Measurements from ENCODE around the gene YPEL5. TPM values are rescaled to one million over a fixed set of nuclear protein-coding genes. Genes with fewer than 3 reads are reported as not detected.

The YPEL5 gene
- total and polyA plus RNA-seq, 10 of the 15 experiments (the other 5 are each of a cell fraction or from before 2014, with no cell fraction given) = 18.8 to 47.3 (median 21.7) TPM

GRCh38 chr2:30179536-30179935, 32.7 kb downstream of the YPEL5 start:
- no peaks in the 10 kb centered on the region for H3K36me3 ChIP-seq (ENCODE audit: control insufficient read depth in 2 of 2, insufficient read depth in 2 of 2, low read length in 1 of 2)
- POLR2A ChIA-PET = no interaction called here
- no peak for TF ChIP-seq MYB (IDR thresholded peaks at IDR 0.05; ENCODE audit: borderline replicate concordance, low read depth, low read length)
- TF ChIP-seq PAX5 (IDR thresholded peaks at IDR 0.05; ENCODE audit: borderline replicate concordance, low read depth, low read length) = no peak
- no peak for TF ChIP-seq ZBTB4 (CRISPR knock-in tag; IDR thresholded peaks at IDR 0.05)
- TF ChIP-seq ZBED1 (IDR thresholded peaks at IDR 0.05; ENCODE audit: borderline replicate concordance) = no peak
- TF ChIP-seq NRF1 (conservative IDR thresholded peaks at IDR 0.05; ENCODE audit: low read depth, low read length) = no peak
- no peak for TF ChIP-seq NFYA (IDR thresholded peaks at IDR 0.05; ENCODE audit: borderline replicate concordance, low read depth, low read length)
- no peak for TF ChIP-seq RAD21 (IDR thresholded peaks at IDR 0.05; ENCODE audit: insufficient read depth, low read depth, low read length)
- TF ChIP-seq SUZ12 (IDR thresholded peaks at IDR 0.05; ENCODE audit: unreplicated experiment) = no peak
- TF ChIP-seq NKRF (conservative IDR thresholded peaks at IDR 0.05) = no peak
- no peak for TF ChIP-seq HSF1 (IDR thresholded peaks at IDR 0.05; ENCODE audit: low read depth, low read length)
- in situ Hi-C loops (cut with MboI) = no loop called here
- H3K4me1 ChIP-seq (ENCODE audit: control insufficient read depth, insufficient read depth, low read length) = no peaks in the 10 kb centered on the region
- SMC1A ChIA-PET (ENCODE audit: uncharacterized antibody, unreplicated experiment) = interaction anchor here (1.1 kb wide), 1 partner anchor 486 kb away, joined by 4 read pairs; no protein-coding TSS in a partner anchor
- no TSS peak for BruUV-seq (replicated peaks)
- H3K4me2 ChIP-seq (ENCODE audit: control insufficient read depth, insufficient read depth) = no peak overlapping the region
- no peaks in the 10 kb centered on the region for H3K9me3 ChIP-seq (replicated peaks; ENCODE audit: control insufficient read depth, insufficient read depth, low read length)
- no peaks in the 10 kb centered on the region for H3K79me2 ChIP-seq (ENCODE audit: control insufficient read depth, insufficient read depth, low read length)
- FAIRE-seq (no peak), DNase-seq (ENCODE audit: low read depth, low spot score) (no peak), ATAC-seq (no peak)
- intact Hi-C loops (cut with micrococcal nuclease; ENCODE audit: unreplicated experiment) = no loop called here
- CTCF ChIA-PET = interaction anchor here (1.3 to 5.5 kb wide), 2 partner anchors 13 to 14 kb away, joined by 3 to 23 read pairs; no protein-coding TSS in a partner anchor
- WGBS (ENCODE audit: insufficient coverage, insufficient replicate concordance, low lambda C conversion rate, missing lambda C conversion rate) = 53% methylated on average over 2 of the region's 2 CpGs
- H3K27me3 ChIP-seq (replicated peaks in 1 of 2; ENCODE audit: control insufficient read depth in 2 of 2, insufficient read depth in 2 of 2, low read length in 1 of 2) = no peaks in the 10 kb centered on the region; a peak in 1 of 4 replicates
- no peak overlapping the region for H3K9ac ChIP-seq (ENCODE audit: control insufficient read depth, insufficient read depth, low read length)
- no peaks in the 10 kb centered on the region for H4K20me1 ChIP-seq (ENCODE audit: control insufficient read depth, insufficient read depth)
- no peak overlapping the region for H3K4me3 ChIP-seq
- H2AFZ ChIP-seq (ENCODE audit: control insufficient read depth, low read depth, low read length) = no peak overlapping the region
- RAD21 ChIA-PET (ENCODE audit: unreplicated experiment) = interaction anchor here (1.5 kb wide), 1 partner anchor 14 kb away, joined by 5 read pairs; no protein-coding TSS in a partner anchor
- H3K27ac ChIP-seq (ENCODE audit: control insufficient read depth, insufficient read depth) = no peak overlapping the region

All from GM12878 (cell line).